Mammary epithelial cell (primary cell): ENCODE results near the gene PPP1R7.

Source experiments
- CTCF ChIP-seq, 2 donors: IDR thresholded peaks in 1 of 2; conservative IDR thresholded peaks in 1 of 2; 2 replicates each; pipeline ENCODE4 v1.5.1; 2011 to 2012; ENCODE audit warnings: inconsistent platforms in 2 of 2, low read length in 2 of 2, mild to moderate bottlenecking in 2 of 2, control low read depth in 1 of 2, low read depth in 1 of 2; ENCODE audit not compliant: insufficient read depth in 1 of 2; ENCODE audit errors: extremely low read depth in 1 of 2
- EZH2 ChIP-seq: IDR thresholded peaks from 2 replicates; pipeline ENCODE4 v1.6.1; 2012; ENCODE audit warnings: low read length, inconsistent platforms, borderline replicate concordance

- TF ChIP-seq CTCF (conservative IDR thresholded peaks at IDR 0.05 in 1 of 2, IDR thresholded peaks at IDR 0.05 in 1 of 2; ENCODE audit: extremely low read depth in 1 of 2, insufficient read depth in 1 of 2, low read depth in 1 of 2, low read length in 2 of 2) (no peak), EZH2 (no peak)
Observed at GRCh38 chr2:241173557-241173956, 23.3 kb downstream of the PPP1R7 start.
